Chondrocyte (in vitro differentiated cells): ENCODE measurements around the gene SPSB2. TPM values are rescaled to one million over a fixed set of nuclear protein-coding genes. Genes with fewer than 3 reads are reported as not detected.

Experiments
- DNase-seq: peaks from one replicate; pipeline ENCODE4 v3.0.0; 2021; ENCODE audit warnings: mixed read lengths, low spot score
- H3K27ac Mint-ChIP-seq: one replicate; pipeline ENCODE4 v1.8.0; 2021; ENCODE audit warnings: mild to moderate bottlenecking, moderate library complexity, mixed read lengths; ENCODE audit not compliant: unreplicated experiment
- H3K27me3 Mint-ChIP-seq: 2 replicates; pipeline ENCODE4 v1.8.0; 2021; ENCODE audit warnings: low read depth, mixed read lengths
- H3K36me3 Mint-ChIP-seq: 2 replicates; pipeline ENCODE4 v1.8.0; 2021; ENCODE audit warnings: low read depth, mixed read lengths
- H3K4me1 Mint-ChIP-seq: 2 replicates; pipeline ENCODE4 v1.8.0; 2021; ENCODE audit warnings: low read depth, mild to moderate bottlenecking, mixed read lengths
- H3K4me3 Mint-ChIP-seq: one replicate; pipeline ENCODE4 v1.8.0; 2021; ENCODE audit warnings: mild to moderate bottlenecking, moderate library complexity, mixed read lengths; ENCODE audit not compliant: unreplicated experiment
- H3K9me3 Mint-ChIP-seq: 2 replicates; pipeline ENCODE4 v1.8.0; 2021; ENCODE audit warnings: low read depth, mixed read lengths
- total RNA-seq: library from RNA; stranded (reverse); gene quantifications from 3 replicates; pipeline ENCODE4 v1.2.1, GENCODE V29; 2021
- TF ChIP-seq, protein P1 (sequence below): fragments of 200-600 bp; sonication (generic); IDR thresholded peaks from 2 replicates; pipeline ENCODE4 v1.5.0; 2021; ENCODE audit warnings: antibody characterized with exemption, mild to moderate bottlenecking, moderate library complexity

Gene SPSB2
- total RNA-seq, 1 donor from 2014 or later = 7.6 TPM

DNA sequence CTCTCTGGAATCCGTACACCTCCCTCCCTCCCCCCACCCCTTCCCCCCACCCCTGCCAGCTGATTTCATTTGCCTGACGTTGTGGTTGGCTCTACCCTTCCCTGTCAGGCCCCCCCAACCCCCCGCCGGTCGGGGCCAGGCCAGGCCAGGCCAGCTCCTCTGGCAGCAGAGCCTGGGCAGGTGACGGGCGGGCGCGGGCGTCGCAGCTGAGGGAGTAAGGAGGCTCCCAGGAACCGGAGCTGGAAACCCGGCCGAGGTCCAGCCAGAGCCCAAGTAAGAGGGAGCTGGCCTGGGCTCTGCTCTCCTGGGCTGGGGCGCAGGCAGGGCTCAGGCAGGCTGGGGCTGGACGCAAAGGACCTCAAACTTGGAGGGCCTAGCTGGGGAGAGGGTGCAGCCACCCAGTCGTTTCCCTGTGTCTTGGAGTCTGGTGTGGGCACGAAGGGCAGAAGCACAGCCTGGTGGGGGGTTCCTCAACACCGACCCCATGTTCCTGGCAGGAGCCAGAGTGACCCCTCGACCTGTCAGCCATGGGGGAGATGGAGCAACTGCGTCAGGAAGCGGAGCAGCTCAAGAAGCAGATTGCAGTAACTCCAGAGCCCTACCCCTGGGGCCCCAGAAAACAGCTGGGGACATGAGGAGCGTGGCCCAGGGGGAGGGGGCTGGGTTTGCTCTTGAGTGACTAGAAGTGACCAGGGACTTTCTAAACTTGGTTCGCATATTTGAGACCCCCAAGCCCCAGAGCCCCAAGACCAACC is 32.2 kb downstream of the SPSB2 start, which contains the start of gene GNB3:
Gene GNB3 (plus strand): TSS at position 165 of the 755 bp plus-strand sequence. CDS start 363 bp downstream, at position 528.
- no peaks in the 10 kb centered on the region for H3K4me1 Mint-ChIP-seq
- no peaks in the 10 kb centered on the region for H3K9me3 Mint-ChIP-seq
- H3K27me3 Mint-ChIP-seq = no peaks in the 10 kb centered on the region
- DNase-seq = no peak
- H3K36me3 Mint-ChIP-seq = peaks cover 34% of the 10 kb centered on the region
- TF ChIP-seq, protein P1, sequence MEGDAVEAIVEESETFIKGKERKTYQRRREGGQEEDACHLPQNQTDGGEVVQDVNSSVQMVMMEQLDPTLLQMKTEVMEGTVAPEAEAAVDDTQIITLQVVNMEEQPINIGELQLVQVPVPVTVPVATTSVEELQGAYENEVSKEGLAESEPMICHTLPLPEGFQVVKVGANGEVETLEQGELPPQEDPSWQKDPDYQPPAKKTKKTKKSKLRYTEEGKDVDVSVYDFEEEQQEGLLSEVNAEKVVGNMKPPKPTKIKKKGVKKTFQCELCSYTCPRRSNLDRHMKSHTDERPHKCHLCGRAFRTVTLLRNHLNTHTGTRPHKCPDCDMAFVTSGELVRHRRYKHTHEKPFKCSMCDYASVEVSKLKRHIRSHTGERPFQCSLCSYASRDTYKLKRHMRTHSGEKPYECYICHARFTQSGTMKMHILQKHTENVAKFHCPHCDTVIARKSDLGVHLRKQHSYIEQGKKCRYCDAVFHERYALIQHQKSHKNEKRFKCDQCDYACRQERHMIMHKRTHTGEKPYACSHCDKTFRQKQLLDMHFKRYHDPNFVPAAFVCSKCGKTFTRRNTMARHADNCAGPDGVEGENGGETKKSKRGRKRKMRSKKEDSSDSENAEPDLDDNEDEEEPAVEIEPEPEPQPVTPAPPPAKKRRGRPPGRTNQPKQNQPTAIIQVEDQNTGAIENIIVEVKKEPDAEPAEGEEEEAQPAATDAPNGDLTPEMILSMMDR = no peak
- no peak within 1 kb of the TSS for H3K27ac Mint-ChIP-seq
- H3K4me3 Mint-ChIP-seq = no peak within 1 kb of the TSS

DNA sequence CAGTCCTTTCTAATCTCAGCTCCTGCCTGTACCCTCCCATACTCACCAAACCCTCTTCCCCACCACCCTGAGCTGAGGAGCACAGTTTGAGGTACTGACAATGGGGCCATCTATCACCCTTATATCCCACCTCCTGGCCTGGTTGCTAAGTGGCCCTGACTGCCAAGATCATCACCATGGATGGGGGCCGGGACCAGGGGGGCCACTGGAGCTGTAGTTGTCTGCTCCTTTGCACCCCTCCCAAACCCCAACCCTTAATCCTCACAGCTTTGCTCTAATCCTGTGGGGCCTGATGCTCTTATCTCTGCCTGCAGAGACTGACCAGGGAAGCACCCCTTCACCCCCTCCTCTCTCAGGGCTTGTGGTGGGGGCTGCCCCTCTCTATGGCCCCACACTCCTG is 32.8 kb downstream of the SPSB2 start:
- DNase-seq = no peak
- H3K4me1 Mint-ChIP-seq = no peaks in the 10 kb centered on the region
- H3K27ac Mint-ChIP-seq = no peak overlapping the region
- H3K9me3 Mint-ChIP-seq = no peaks in the 10 kb centered on the region
- TF ChIP-seq, protein P1 = no peak
- no peak overlapping the region for H3K4me3 Mint-ChIP-seq
- H3K27me3 Mint-ChIP-seq = no peaks in the 10 kb centered on the region
- peaks cover 33% of the 10 kb centered on the region for H3K36me3 Mint-ChIP-seq

DNA sequence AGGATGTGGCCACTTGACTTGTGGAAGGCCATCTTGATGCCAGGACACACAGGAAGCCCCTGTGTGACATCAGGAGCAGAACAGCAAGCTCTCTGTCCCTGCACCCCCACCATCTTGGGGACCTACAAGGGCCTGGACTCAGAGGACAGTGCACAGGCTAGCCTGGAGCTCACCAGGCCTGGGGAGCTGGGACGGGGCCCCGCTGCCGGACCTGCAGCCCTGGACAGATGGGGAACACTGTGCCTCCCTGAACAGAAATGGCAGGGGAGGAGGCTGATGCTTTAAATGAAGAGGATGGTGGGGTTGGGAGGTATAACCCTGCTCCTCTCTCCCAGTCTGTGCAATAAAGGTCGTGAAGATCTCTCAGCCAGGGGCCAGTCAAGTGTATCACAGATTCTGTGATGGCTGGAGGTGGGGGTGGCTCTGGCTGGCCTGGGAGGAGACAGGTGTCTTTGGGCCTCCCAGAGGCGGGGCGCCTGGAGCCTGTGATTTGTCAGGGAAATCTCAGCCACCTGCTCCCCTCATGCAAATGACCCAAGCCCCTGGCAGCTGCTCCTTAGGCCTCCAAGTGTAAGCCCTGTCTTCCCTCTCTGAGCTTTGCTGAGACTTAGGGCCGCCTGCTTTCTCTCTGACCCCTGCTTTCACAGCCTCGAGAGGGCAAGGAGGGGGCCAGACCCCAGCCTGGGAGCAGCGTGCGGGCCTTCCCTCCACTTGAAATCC is 33.5 kb downstream of the SPSB2 start:
- DNase-seq = no peak
- Mint-ChIP-seq H3K9me3 (no peaks in the 10 kb centered on the region), H3K4me3 (no peak overlapping the region), H3K36me3 (peaks cover 29% of the 10 kb centered on the region), H3K4me1 (no peaks in the 10 kb centered on the region), H3K27ac (no peak overlapping the region), H3K27me3 (no peaks in the 10 kb centered on the region)
- TF ChIP-seq, protein P1 = no peak

DNA sequence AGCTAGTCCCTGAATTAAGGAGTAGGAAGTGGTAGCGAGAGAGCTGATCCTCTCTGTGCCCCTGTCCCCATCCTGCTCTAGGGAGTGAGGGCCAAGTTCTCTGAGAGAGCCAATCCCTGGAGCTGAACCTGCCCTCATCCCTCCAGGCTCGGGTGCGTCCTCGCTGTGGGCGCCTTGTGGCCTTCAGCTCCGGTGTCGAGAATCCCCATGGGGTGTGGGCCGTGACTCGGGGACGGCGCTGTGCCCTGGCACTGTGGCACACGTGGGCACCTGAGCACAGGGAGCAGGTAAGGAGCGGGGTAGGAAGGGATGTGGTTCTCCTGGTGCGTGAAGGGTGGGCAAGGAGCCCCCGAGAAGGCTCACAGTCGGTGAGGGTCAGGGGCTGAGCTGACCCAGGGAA is 34.2 kb downstream of the SPSB2 start:
- DNase-seq = no peak
- no peak overlapping the region for H3K27ac Mint-ChIP-seq
- no peaks in the 10 kb centered on the region for H3K27me3 Mint-ChIP-seq
- H3K4me1 Mint-ChIP-seq = no peaks in the 10 kb centered on the region
- H3K4me3 Mint-ChIP-seq = no peak overlapping the region
- H3K9me3 Mint-ChIP-seq = no peaks in the 10 kb centered on the region
- peaks cover 31% of the 10 kb centered on the region for H3K36me3 Mint-ChIP-seq
- TF ChIP-seq, protein P1 = no peak

DNA sequence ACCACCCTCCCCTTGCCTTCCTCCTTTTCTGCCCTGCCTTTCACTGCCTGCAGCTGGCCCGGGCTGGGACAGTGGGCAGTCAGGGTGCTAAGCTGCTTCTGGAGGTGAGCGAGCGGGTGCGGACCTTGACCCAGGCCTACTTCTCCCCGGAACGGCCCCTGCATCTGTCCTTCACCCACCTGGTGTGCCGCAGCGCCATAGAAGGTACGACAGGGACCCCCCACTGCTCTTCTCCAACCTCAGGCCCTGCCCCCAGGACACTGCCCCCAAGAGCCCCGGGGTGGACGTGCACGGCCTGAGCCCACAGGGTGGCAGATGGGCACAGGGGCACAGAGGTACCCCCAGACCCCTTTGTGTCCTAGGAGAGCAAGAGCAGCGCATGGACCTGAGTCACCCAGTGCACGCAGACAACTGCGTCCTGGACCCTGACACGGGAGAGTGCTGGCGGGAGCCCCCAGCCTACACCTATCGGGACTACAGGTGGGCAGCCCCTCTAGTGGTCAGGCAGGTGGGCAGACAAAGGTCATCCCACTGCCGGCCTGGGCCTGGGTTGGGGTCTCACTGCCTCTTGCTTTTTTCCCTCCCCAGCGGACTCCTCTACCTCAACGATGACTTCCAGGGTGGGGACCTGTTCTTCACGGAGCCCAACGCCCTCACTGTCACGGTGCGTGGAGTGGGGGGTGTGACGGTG is 35.6 kb downstream of the SPSB2 start:
- no peaks in the 10 kb centered on the region for H3K27me3 Mint-ChIP-seq
- H3K27ac Mint-ChIP-seq = no peak overlapping the region
- peaks cover 5% of the 10 kb centered on the region for H3K4me1 Mint-ChIP-seq
- H3K9me3 Mint-ChIP-seq = no peaks in the 10 kb centered on the region
- no peak for DNase-seq
- H3K36me3 Mint-ChIP-seq = peaks cover 27% of the 10 kb centered on the region
- no peak overlapping the region for H3K4me3 Mint-ChIP-seq
- TF ChIP-seq, protein P1 = no peak
